ENCODE data around the gene EHD3. TPM values are rescaled to one million over a fixed set of nuclear protein-coding genes. Genes with fewer than 3 reads are reported as not detected.

The EHD3 gene
- total and polyA plus RNA-seq, 4 donors: 7.2 to 20.2 (median 13.2) TPM

- Histone ChIP-seq H3K9ac (ENCODE audit: low read depth in 1 of 2, low read length in 2 of 2) (no peak overlapping the region), H3K4me3 (ENCODE audit: low read depth in 1 of 3, low read length in 3 of 3) (no peak overlapping the region), H3K4me1 (ENCODE audit: control insufficient read depth in 4 of 4, insufficient read depth in 4 of 4, low read length in 3 of 4) (no peaks in the 10 kb centered on the region), H3K27me3 (ENCODE audit: control insufficient read depth in 4 of 4, insufficient read depth in 4 of 4, low read length in 3 of 4) (no peaks in the 10 kb centered on the region), H3K9me3 (ENCODE audit: control insufficient read depth in 4 of 4, low read length in 3 of 4) (no peaks in the 10 kb centered on the region), H3K27ac (ENCODE audit: low read depth in 1 of 2, low read length in 2 of 2) (no peak overlapping the region), H3K36me3 (ENCODE audit: control insufficient read depth in 4 of 4, insufficient read depth in 3 of 4, low read depth in 1 of 4, low read length in 3 of 4) (no peaks in the 10 kb centered on the region)
- WGBS: 90% methylated on average over 2 of the region's 2 CpGs
- TF ChIP-seq FOXA2 (IDR thresholded peaks at IDR 0.05): no peak
- TF ChIP-seq HNF4G (IDR thresholded peaks at IDR 0.05): no peak
- TF ChIP-seq ZBTB33 (IDR thresholded peaks at IDR 0.05): no peak
- no peak for TF ChIP-seq HNF4A (conservative IDR thresholded peaks at IDR 0.05)
- TF ChIP-seq SP1 (IDR thresholded peaks at IDR 0.05): no peak
- no peak for TF ChIP-seq CTCF (IDR thresholded peaks at IDR 0.05; ENCODE audit: low read depth, low read length, missing input control)
- no peak for TF ChIP-seq EGR1 (IDR thresholded peaks at IDR 0.05; ENCODE audit: low read depth in 2 of 2)
- TF ChIP-seq RAD21 (IDR thresholded peaks at IDR 0.05): no peak
- DNase-seq (ENCODE audit: low spot score): no peak
Measured at GRCh38 chr2:31192396-31192795, 41.6 kb upstream of the EHD3 start.

GRCh38 chr2:31192851-31193392, 41.0 kb upstream of the EHD3 start:
- 91% methylated on average over 12 of the region's 12 CpGs for WGBS
- Histone ChIP-seq H3K27me3 (ENCODE audit: control insufficient read depth in 4 of 4, insufficient read depth in 4 of 4, low read length in 3 of 4) (no peaks in the 10 kb centered on the region), H3K9ac (ENCODE audit: low read depth in 1 of 2, low read length in 2 of 2) (no peak overlapping the region), H3K27ac (ENCODE audit: low read depth in 1 of 2, low read length in 2 of 2) (no peak overlapping the region), H3K4me1 (ENCODE audit: control insufficient read depth in 4 of 4, insufficient read depth in 4 of 4, low read length in 3 of 4) (no peaks in the 10 kb centered on the region), H3K4me3 (ENCODE audit: low read depth in 1 of 3, low read length in 3 of 3) (no peak overlapping the region), H3K36me3 (ENCODE audit: control insufficient read depth in 4 of 4, insufficient read depth in 3 of 4, low read depth in 1 of 4, low read length in 3 of 4) (no peaks in the 10 kb centered on the region), H3K9me3 (ENCODE audit: control insufficient read depth in 4 of 4, low read length in 3 of 4) (no peaks in the 10 kb centered on the region)
- TF ChIP-seq RXRA (IDR thresholded peaks at IDR 0.05): no peak
- TF ChIP-seq CTCF (IDR thresholded peaks at IDR 0.05; ENCODE audit: low read depth, low read length, missing input control): no peak
- no peak for TF ChIP-seq ZBTB33 (IDR thresholded peaks at IDR 0.05)
- TF ChIP-seq NR2F2 (IDR thresholded peaks at IDR 0.05): no peak
- no peak for TF ChIP-seq GABPA (IDR thresholded peaks at IDR 0.05 in 1 of 2, conservative IDR thresholded peaks at IDR 0.05 in 1 of 2)
- no peak for TF ChIP-seq EGR1 (IDR thresholded peaks at IDR 0.05; ENCODE audit: low read depth in 2 of 2)
- no peak for TF ChIP-seq JUND (IDR thresholded peaks at IDR 0.05)
- no peak for TF ChIP-seq MAX (IDR thresholded peaks at IDR 0.05)
- no peak for TF ChIP-seq YY1 (IDR thresholded peaks at IDR 0.05)
- no peak for TF ChIP-seq SP1 (IDR thresholded peaks at IDR 0.05)
- TF ChIP-seq HNF4A (conservative IDR thresholded peaks at IDR 0.05): no peak
- TF ChIP-seq FOXA1 (IDR thresholded peaks at IDR 0.05): no peak
- TF ChIP-seq RAD21 (IDR thresholded peaks at IDR 0.05): no peak
- TF ChIP-seq FOXA2 (IDR thresholded peaks at IDR 0.05): no peak
- no peak for TF ChIP-seq ATF3 (IDR thresholded peaks at IDR 0.05)
- TF ChIP-seq REST (IDR thresholded peaks at IDR 0.05): no peak
- TF ChIP-seq TAF1 (conservative IDR thresholded peaks at IDR 0.05): no peak
- no peak for TF ChIP-seq HNF4G (IDR thresholded peaks at IDR 0.05)
- no peak for DNase-seq (ENCODE audit: low spot score)
